Osteoblast (primary cell): ENCODE results near the gene CPNE7. TPM values are rescaled to one million over a fixed set of nuclear protein-coding genes. Genes with fewer than 3 reads are reported as not detected.
A peak's percentile ranks its signal among the peaks of the same experiment; 100 is the strongest.

Source experiments
- DNase-seq: peaks from one replicate; pipeline ENCODE4 v3.0.0; 2011; ENCODE audit warnings: low spot score, mixed read lengths; ENCODE audit not compliant: insufficient read length; ENCODE audit errors: missing footprints
- H2AFZ ChIP-seq: 2 replicates; pipeline ENCODE4 v1.6.0; 2011; ENCODE audit warnings: mild to moderate bottlenecking, low read length
- H3K27ac ChIP-seq: 2 replicates; pipeline ENCODE4 v1.5.1; 2011; ENCODE audit warnings: mild to moderate bottlenecking, low read depth, low read length, moderate library complexity
- H3K27me3 ChIP-seq: 2 replicates; pipeline ENCODE4 v1.6.0; 2012; ENCODE audit warnings: mild to moderate bottlenecking, control low read depth, inconsistent platforms, low read length, moderate library complexity; ENCODE audit not compliant: insufficient read depth
- H3K36me3 ChIP-seq: 2 replicates; pipeline ENCODE4 v1.5.1; 2011; ENCODE audit warnings: mild to moderate bottlenecking, low read length, control low read depth, moderate library complexity; ENCODE audit not compliant: insufficient read depth
- H3K4me1 ChIP-seq: 2 replicates; pipeline ENCODE4 v1.5.1; 2011; ENCODE audit warnings: mild to moderate bottlenecking, low read length, control low read depth, moderate library complexity; ENCODE audit not compliant: insufficient read depth
- H3K4me2 ChIP-seq: 2 replicates; pipeline ENCODE4 v1.6.0; 2011; ENCODE audit warnings: mild to moderate bottlenecking, low read length; ENCODE audit not compliant: insufficient read depth
- H3K4me3 ChIP-seq: fragments of 200-600 bp; sonication (generic); 3 replicates; pipeline ENCODE4 v1.5.1; 2012; ENCODE audit warnings: mild to moderate bottlenecking, low read length, inconsistent platforms; ENCODE audit not compliant: insufficient read depth
- H3K79me2 ChIP-seq: 2 replicates; pipeline ENCODE4 v1.6.0; 2012; ENCODE audit warnings: mild to moderate bottlenecking, low read length, control low read depth, inconsistent platforms; ENCODE audit not compliant: insufficient read depth
- H3K9me3 ChIP-seq: 2 replicates; pipeline ENCODE4 v1.5.1; 2011; ENCODE audit warnings: low read depth, low read length, control low read depth
- H4K20me1 ChIP-seq: 2 replicates; pipeline ENCODE4 v1.6.0; 2012; ENCODE audit warnings: mild to moderate bottlenecking, low read length, control low read depth; ENCODE audit not compliant: insufficient read depth
- CTCF ChIP-seq: IDR thresholded peaks from 2 replicates; pipeline ENCODE4 v1.5.1; 2011; ENCODE audit warnings: mild to moderate bottlenecking, low read depth, low read length, moderate library complexity; ENCODE audit errors: extremely low read depth
- total RNA-seq: library from RNA; depleted of rRNA; stranded (reverse); fragments of >200 nt; gene quantifications from 2 replicates; pipeline ENCODE4 v1.2.3, GENCODE V29; 2012

Gene CPNE7
- total RNA-seq, 1 donor, result 7.2 TPM

GRCh38 chr16:89619840-89620239, 44.3 kb downstream of the CPNE7 start:
- H3K27ac ChIP-seq, result no peak overlapping the region
- DNase-seq, result no peak
- no peak overlapping the region for H2AFZ ChIP-seq
- H3K36me3 ChIP-seq, result no peaks in the 10 kb centered on the region
- peak overlapping the region; percentile 51 for H3K4me2 ChIP-seq
- H3K9me3 ChIP-seq, result no peaks in the 10 kb centered on the region
- H3K4me3 ChIP-seq, result no peak overlapping the region
- peaks cover 5% of the 10 kb centered on the region for H3K4me1 ChIP-seq
- TF ChIP-seq CTCF, result no peak
- no peaks in the 10 kb centered on the region for H4K20me1 ChIP-seq
- H3K27me3 ChIP-seq, result peaks cover 16% of the 10 kb centered on the region
- no peaks in the 10 kb centered on the region for H3K79me2 ChIP-seq

GRCh38 chr16:89620406-89620841, 44.9 kb downstream of the CPNE7 start:
- Histone ChIP-seq H3K4me2 (no peak overlapping the region), H3K79me2 (no peaks in the 10 kb centered on the region), H3K36me3 (no peaks in the 10 kb centered on the region), H3K4me1 (peaks cover 5% of the 10 kb centered on the region), H4K20me1 (no peaks in the 10 kb centered on the region), H3K27me3 (peaks cover 22% of the 10 kb centered on the region), H3K27ac (no peak overlapping the region), H2AFZ (no peak overlapping the region), H3K4me3 (no peak overlapping the region), H3K9me3 (no peaks in the 10 kb centered on the region)
- no peak for TF ChIP-seq CTCF
- DNase-seq, result no peak

GRCh38 chr16:89621136-89621697, 45.7 kb downstream of the CPNE7 start:
- no peaks in the 10 kb centered on the region for H3K36me3 ChIP-seq
- peaks cover 27% of the 10 kb centered on the region for H3K27me3 ChIP-seq
- H3K4me3 ChIP-seq, result no peak overlapping the region
- no peaks in the 10 kb centered on the region for H3K9me3 ChIP-seq
- no peak for TF ChIP-seq CTCF
- H4K20me1 ChIP-seq, result no peaks in the 10 kb centered on the region
- H3K27ac ChIP-seq, result no peak overlapping the region
- no peak overlapping the region for H2AFZ ChIP-seq
- H3K4me2 ChIP-seq, result no peak overlapping the region
- H3K4me1 ChIP-seq, result peaks cover 5% of the 10 kb centered on the region
- H3K79me2 ChIP-seq, result no peaks in the 10 kb centered on the region
- no peak for DNase-seq

GRCh38 chr16:89621698-89622409, 46.3 kb downstream of the CPNE7 start:
- Histone ChIP-seq H3K27me3 (peaks cover 27% of the 10 kb centered on the region), H3K4me1 (peaks cover 5% of the 10 kb centered on the region), H3K27ac (no peak overlapping the region), H3K4me3 (no peak overlapping the region), H3K36me3 (no peaks in the 10 kb centered on the region), H3K4me2 (no peak overlapping the region), H3K9me3 (no peaks in the 10 kb centered on the region), H4K20me1 (no peaks in the 10 kb centered on the region), H2AFZ (no peak overlapping the region), H3K79me2 (no peaks in the 10 kb centered on the region)
- TF ChIP-seq CTCF, result no peak
- no peak for DNase-seq
